GM23338 (cell line): ENCODE results near the gene CAD. TPM values are rescaled to one million over a fixed set of nuclear protein-coding genes. Genes with fewer than 3 reads are reported as not detected.

ENCODE experiments used
- ATAC-seq: fragments of 200-7000 bp; cut with Tn5 transposase; 3 replicates; pipeline ENCODE4 v1.9.1; 2020
- DNase-seq: peaks from one replicate; pipeline ENCODE4 v3.0.0-alpha.2; 2015; ENCODE audit warnings: low spot score
- H2AFZ ChIP-seq: fragments of 200-600 bp; sonication (generic); 2 replicates; pipeline ENCODE4 v1.8.0; 2016; ENCODE audit warnings: antibody characterized with exemption, mild to moderate bottlenecking, moderate library complexity
- H3F3A ChIP-seq: fragments of 200-600 bp; sonication (generic); replicated peaks from 2 replicates; pipeline ENCODE4 v1.8.0; 2017; ENCODE audit warnings: antibody characterized with exemption, mixed run types, low read depth
- H3K27ac ChIP-seq: fragments of 200-600 bp; sonication (generic); 2 replicates; pipeline ENCODE4 v1.6.1; 2016; ENCODE audit warnings: low read depth
- H3K27me3 ChIP-seq: fragments of 200-600 bp; sonication (generic); 2 replicates; pipeline ENCODE4 v1.8.0; 2016; ENCODE audit warnings: mild to moderate bottlenecking, mixed run types, moderate library complexity; ENCODE audit not compliant: insufficient read depth
- H3K36me3 ChIP-seq: fragments of 200-600 bp; sonication (generic); 2 replicates; pipeline ENCODE4 v1.8.0; 2016; ENCODE audit warnings: mild to moderate bottlenecking; ENCODE audit not compliant: insufficient read depth
- H3K4me1 ChIP-seq: fragments of 200-600 bp; sonication (generic); 2 replicates; pipeline ENCODE4 v1.8.0; 2016; ENCODE audit warnings: mild to moderate bottlenecking, moderate library complexity; ENCODE audit not compliant: insufficient read depth
- H3K4me2 ChIP-seq: fragments of 200-600 bp; sonication (generic); 2 replicates; pipeline ENCODE4 v1.7.1; 2017; ENCODE audit warnings: mixed run types
- H3K4me3 ChIP-seq: fragments of 200-600 bp; sonication (generic); 2 replicates; pipeline ENCODE4 v1.6.1; 2016; ENCODE audit warnings: mixed run types
- H3K79me2 ChIP-seq: fragments of 200-600 bp; sonication (generic); replicated peaks from 2 replicates; pipeline ENCODE4 v1.8.0; 2017; ENCODE audit warnings: mild to moderate bottlenecking; ENCODE audit not compliant: insufficient read depth
- H3K9me2 ChIP-seq: fragments of 200-600 bp; sonication (generic); 2 replicates; pipeline ENCODE4 v1.8.0; 2017; ENCODE audit not compliant: insufficient read depth
- H4K20me1 ChIP-seq: fragments of 200-600 bp; sonication (generic); replicated peaks from 2 replicates; pipeline ENCODE4 v1.8.0; 2017; ENCODE audit warnings: mild to moderate bottlenecking; ENCODE audit not compliant: insufficient read depth
- H3K27ac Mint-ChIP-seq: 2 replicates; pipeline ENCODE4 v1.8.0; 2020; ENCODE audit warnings: inconsistent platforms, mild to moderate bottlenecking, moderate library complexity, mixed read lengths
- H3K27me3 Mint-ChIP-seq: 3 replicates; pipeline ENCODE4 v1.8.0; 2022; ENCODE audit warnings: low read depth, mild to moderate bottlenecking, moderate library complexity, mixed read lengths, inconsistent platforms; ENCODE audit not compliant: insufficient read depth, poor library complexity
- H3K36me3 Mint-ChIP-seq: 3 replicates; pipeline ENCODE4 v1.8.0; 2021; ENCODE audit warnings: low read depth, mild to moderate bottlenecking, inconsistent platforms, moderate library complexity, mixed read lengths
- H3K4me1 Mint-ChIP-seq: 3 replicates; pipeline ENCODE4 v1.8.0; 2020; ENCODE audit warnings: mild to moderate bottlenecking, inconsistent platforms, mixed read lengths
- H3K4me3 Mint-ChIP-seq: 3 replicates; pipeline ENCODE4 v1.8.0; 2021; ENCODE audit warnings: moderate library complexity, mild to moderate bottlenecking, inconsistent platforms, mixed read lengths
- H3K9me3 Mint-ChIP-seq: 3 replicates; pipeline ENCODE4 v1.8.0; 2020; ENCODE audit warnings: moderate library complexity, mild to moderate bottlenecking, inconsistent platforms, mixed read lengths
- CREB1 ChIP-seq: fragments of 250-450 bp; sonication (Bioruptor Pico); IDR thresholded peaks from 2 replicates; pipeline ENCODE4 v1.5.0; 2020; ENCODE audit warnings: low read depth, mild to moderate bottlenecking, moderate library complexity
- EZH2 ChIP-seq: fragments of 200-600 bp; sonication (generic); IDR thresholded peaks from one replicate; pipeline ENCODE4 v1.8.0; 2017; ENCODE audit warnings: antibody characterized with exemption, mild to moderate bottlenecking, low read depth; ENCODE audit not compliant: unreplicated experiment
- EZH2phosphoT487 ChIP-seq: fragments of 200-600 bp; sonication (generic); IDR thresholded peaks from one replicate; pipeline ENCODE4 v1.8.1; 2018; ENCODE audit warnings: antibody characterized with exemption; ENCODE audit not compliant: unreplicated experiment
- JUNB ChIP-seq: IDR thresholded peaks from one replicate; pipeline ENCODE4 v1.6.1; 2016; ENCODE audit warnings: antibody characterized with exemption; ENCODE audit not compliant: unreplicated experiment
- NANOG ChIP-seq: IDR thresholded peaks from 2 replicates; pipeline ENCODE4 v1.6.1; 2016; ENCODE audit warnings: antibody characterized with exemption, borderline replicate concordance
- POLR2AphosphoS5 ChIP-seq: IDR thresholded peaks from 2 replicates; pipeline ENCODE4 v1.6.1; 2016; ENCODE audit warnings: antibody characterized with exemption, low read depth
- STAT1 ChIP-seq: IDR thresholded peaks from one replicate; pipeline ENCODE4 v1.6.1; 2016; ENCODE audit warnings: antibody characterized with exemption; ENCODE audit not compliant: unreplicated experiment
- ZNF114 ChIP-seq: fragments of 250-450 bp; sonication (Bioruptor Pico); IDR thresholded peaks from 2 replicates; pipeline ENCODE4 v1.5.0; 2020; ENCODE audit warnings: mild to moderate bottlenecking, moderate library complexity
- ZNF331 ChIP-seq: fragments of 250-450 bp; sonication (Bioruptor Pico); IDR thresholded peaks from 2 replicates; pipeline ENCODE4 v1.5.0; 2020; ENCODE audit warnings: low read depth, mild to moderate bottlenecking, moderate library complexity
- polyA plus RNA-seq: library from polyadenylated mRNA; unstranded; fragments of >200 nt; fragmentation: Nextera tagmentation; extraction: Ambion mirVana; gene quantifications from 2 replicates; pipeline ENCODE4 v1.2.1, GENCODE V29; 2016
- total RNA-seq: library from RNA; depleted of rRNA; stranded (reverse); fragments of >200 nt; shearing (Covaris generic); gene quantifications from 2 replicates; pipeline ENCODE4 v1.2.3, GENCODE V29; 2014
- TF ChIP-seq, protein P1 (sequence below): fragments of 250-450 bp; sonication (Bioruptor Pico); IDR thresholded peaks from 2 replicates; pipeline ENCODE4 v1.5.0; 2020; ENCODE audit warnings: mild to moderate bottlenecking, moderate library complexity
- TF ChIP-seq, protein P2 (sequence below): IDR thresholded peaks from 2 replicates; pipeline ENCODE4 v1.6.1; 2016; ENCODE audit warnings: antibody characterized with exemption
- TF ChIP-seq, protein P3 (sequence below): IDR thresholded peaks from one replicate; pipeline ENCODE4 v1.6.1; 2018; ENCODE audit warnings: antibody characterized with exemption; ENCODE audit not compliant: unreplicated experiment
- TF ChIP-seq, protein P4 (sequence below), 2 experiments: fragments of 200-600 bp in 1 of 2; sonication (generic) in 1 of 2; conservative IDR thresholded peaks; 2 replicates each; pipeline versions ENCODE4 v1.5.1 to v1.6.1; 2016 to 2017; ENCODE audit warnings: antibody characterized with exemption in 2 of 2, low read depth in 2 of 2, mild to moderate bottlenecking in 2 of 2, moderate library complexity in 1 of 2

CAD gene
- total and polyA plus RNA-seq, 2 experiments from 2014 or later = 38.1 to 147 TPM

DNA sequence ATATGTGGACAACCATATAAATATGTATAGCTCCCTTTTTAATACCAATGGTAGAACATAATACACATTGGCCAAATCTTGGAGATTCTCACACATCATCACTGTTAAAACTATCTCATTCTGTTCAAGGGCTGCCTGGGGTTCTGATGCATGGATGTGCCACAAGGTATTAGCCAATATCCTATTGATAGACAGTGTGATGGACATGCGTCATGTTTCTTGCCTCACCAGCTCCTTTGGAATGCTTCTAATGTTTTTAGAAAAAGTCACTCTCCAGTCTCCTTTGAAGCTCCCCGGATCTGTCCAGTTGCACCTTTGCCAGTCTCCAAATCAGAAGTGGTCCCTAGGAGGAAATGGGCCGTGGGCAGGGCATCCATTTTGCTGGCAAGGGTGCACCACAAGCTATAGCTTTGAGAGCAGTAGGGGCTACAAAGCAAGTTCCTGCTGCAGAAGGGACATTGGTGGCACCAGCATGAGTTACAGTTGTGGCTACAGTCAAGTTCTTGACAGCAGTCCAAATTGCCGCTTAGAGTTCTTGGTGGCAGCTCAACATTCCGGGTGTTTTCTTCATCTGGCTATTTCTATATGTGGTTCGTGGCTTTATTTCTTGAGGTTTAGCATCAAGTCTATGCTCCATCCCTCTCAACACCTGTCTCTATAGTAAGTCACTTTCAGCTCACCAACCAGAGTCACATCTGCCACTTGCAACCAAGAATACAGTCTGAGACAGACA is 30.4 kb upstream of the CAD start:
- DNase-seq = no peak
- ATAC-seq = no peak
- no peaks in the 10 kb centered on the region for H3K79me2 ChIP-seq
- H3K36me3 ChIP-seq = no peaks in the 10 kb centered on the region
- Mint-ChIP-seq H3K27me3 (peaks cover 2% of the 10 kb centered on the region), H3K9me3 (no peaks in the 10 kb centered on the region), H3K4me1 (no peaks in the 10 kb centered on the region), H3K4me3 (no peak overlapping the region), H3K27ac (no peak overlapping the region), H3K36me3 (no peaks in the 10 kb centered on the region)
- no peak overlapping the region for H3K4me3 ChIP-seq
- no peak overlapping the region for H2AFZ ChIP-seq
- no peaks in the 10 kb centered on the region for H3K27me3 ChIP-seq
- H3K4me2 ChIP-seq = no peak overlapping the region
- no peaks in the 10 kb centered on the region for H3K9me2 ChIP-seq
- H3K27ac ChIP-seq = no peak overlapping the region
- H4K20me1 ChIP-seq = no peaks in the 10 kb centered on the region
- no peaks in the 10 kb centered on the region for H3K4me1 ChIP-seq
- H3F3A ChIP-seq = no peaks in the 10 kb centered on the region
- TF ChIP-seq, protein P1, sequence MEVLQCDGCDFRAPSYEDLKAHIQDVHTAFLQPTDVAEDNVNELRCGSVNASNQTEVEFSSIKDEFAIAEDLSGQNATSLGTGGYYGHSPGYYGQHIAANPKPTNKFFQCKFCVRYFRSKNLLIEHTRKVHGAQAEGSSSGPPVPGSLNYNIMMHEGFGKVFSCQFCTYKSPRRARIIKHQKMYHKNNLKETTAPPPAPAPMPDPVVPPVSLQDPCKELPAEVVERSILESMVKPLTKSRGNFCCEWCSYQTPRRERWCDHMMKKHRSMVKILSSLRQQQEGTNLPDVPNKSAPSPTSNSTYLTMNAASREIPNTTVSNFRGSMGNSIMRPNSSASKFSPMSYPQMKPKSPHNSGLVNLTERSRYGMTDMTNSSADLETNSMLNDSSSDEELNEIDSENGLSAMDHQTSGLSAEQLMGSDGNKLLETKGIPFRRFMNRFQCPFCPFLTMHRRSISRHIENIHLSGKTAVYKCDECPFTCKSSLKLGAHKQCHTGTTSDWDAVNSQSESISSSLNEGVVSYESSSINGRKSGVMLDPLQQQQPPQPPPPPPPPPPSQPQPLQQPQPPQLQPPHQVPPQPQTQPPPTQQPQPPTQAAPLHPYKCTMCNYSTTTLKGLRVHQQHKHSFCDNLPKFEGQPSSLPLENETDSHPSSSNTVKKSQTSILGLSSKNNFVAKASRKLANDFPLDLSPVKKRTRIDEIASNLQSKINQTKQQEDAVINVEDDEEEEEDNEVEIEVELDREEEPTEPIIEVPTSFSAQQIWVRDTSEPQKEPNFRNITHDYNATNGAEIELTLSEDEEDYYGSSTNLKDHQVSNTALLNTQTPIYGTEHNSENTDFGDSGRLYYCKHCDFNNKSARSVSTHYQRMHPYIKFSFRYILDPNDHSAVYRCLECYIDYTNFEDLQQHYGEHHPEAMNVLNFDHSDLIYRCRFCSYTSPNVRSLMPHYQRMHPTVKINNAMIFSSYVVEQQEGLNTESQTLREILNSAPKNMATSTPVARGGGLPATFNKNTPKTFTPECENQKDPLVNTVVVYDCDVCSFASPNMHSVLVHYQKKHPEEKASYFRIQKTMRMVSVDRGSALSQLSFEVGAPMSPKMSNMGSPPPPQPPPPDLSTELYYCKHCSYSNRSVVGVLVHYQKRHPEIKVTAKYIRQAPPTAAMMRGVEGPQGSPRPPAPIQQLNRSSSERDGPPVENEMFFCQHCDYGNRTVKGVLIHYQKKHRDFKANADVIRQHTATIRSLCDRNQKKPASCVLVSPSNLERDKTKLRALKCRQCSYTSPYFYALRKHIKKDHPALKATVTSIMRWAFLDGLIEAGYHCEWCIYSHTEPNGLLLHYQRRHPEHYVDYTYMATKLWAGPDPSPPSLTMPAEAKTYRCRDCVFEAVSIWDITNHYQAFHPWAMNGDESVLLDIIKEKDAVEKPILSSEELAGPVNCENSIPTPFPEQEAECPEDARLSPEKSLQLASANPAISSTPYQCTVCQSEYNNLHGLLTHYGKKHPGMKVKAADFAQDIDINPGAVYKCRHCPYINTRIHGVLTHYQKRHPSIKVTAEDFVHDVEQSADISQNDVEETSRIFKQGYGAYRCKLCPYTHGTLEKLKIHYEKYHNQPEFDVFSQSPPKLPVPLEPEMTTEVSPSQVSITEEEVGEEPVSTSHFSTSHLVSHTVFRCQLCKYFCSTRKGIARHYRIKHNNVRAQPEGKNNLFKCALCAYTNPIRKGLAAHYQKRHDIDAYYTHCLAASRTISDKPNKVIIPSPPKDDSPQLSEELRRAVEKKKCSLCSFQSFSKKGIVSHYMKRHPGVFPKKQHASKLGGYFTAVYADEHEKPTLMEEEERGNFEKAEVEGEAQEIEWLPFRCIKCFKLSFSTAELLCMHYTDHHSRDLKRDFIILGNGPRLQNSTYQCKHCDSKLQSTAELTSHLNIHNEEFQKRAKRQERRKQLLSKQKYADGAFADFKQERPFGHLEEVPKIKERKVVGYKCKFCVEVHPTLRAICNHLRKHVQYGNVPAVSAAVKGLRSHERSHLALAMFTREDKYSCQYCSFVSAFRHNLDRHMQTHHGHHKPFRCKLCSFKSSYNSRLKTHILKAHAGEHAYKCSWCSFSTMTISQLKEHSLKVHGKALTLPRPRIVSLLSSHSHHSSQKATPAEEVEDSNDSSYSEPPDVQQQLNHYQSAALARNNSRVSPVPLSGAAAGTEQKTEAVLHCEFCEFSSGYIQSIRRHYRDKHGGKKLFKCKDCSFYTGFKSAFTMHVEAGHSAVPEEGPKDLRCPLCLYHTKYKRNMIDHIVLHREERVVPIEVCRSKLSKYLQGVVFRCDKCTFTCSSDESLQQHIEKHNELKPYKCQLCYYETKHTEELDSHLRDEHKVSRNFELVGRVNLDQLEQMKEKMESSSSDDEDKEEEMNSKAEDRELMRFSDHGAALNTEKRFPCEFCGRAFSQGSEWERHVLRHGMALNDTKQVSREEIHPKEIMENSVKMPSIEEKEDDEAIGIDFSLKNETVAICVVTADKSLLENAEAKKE = no peak
- TF ChIP-seq, protein P2, sequence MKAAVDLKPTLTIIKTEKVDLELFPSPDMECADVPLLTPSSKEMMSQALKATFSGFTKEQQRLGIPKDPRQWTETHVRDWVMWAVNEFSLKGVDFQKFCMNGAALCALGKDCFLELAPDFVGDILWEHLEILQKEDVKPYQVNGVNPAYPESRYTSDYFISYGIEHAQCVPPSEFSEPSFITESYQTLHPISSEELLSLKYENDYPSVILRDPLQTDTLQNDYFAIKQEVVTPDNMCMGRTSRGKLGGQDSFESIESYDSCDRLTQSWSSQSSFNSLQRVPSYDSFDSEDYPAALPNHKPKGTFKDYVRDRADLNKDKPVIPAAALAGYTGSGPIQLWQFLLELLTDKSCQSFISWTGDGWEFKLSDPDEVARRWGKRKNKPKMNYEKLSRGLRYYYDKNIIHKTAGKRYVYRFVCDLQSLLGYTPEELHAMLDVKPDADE = no peak
- TF ChIP-seq POLR2AphosphoS5 = no peak
- TF ChIP-seq STAT1 = no peak
- TF ChIP-seq, protein P3, sequence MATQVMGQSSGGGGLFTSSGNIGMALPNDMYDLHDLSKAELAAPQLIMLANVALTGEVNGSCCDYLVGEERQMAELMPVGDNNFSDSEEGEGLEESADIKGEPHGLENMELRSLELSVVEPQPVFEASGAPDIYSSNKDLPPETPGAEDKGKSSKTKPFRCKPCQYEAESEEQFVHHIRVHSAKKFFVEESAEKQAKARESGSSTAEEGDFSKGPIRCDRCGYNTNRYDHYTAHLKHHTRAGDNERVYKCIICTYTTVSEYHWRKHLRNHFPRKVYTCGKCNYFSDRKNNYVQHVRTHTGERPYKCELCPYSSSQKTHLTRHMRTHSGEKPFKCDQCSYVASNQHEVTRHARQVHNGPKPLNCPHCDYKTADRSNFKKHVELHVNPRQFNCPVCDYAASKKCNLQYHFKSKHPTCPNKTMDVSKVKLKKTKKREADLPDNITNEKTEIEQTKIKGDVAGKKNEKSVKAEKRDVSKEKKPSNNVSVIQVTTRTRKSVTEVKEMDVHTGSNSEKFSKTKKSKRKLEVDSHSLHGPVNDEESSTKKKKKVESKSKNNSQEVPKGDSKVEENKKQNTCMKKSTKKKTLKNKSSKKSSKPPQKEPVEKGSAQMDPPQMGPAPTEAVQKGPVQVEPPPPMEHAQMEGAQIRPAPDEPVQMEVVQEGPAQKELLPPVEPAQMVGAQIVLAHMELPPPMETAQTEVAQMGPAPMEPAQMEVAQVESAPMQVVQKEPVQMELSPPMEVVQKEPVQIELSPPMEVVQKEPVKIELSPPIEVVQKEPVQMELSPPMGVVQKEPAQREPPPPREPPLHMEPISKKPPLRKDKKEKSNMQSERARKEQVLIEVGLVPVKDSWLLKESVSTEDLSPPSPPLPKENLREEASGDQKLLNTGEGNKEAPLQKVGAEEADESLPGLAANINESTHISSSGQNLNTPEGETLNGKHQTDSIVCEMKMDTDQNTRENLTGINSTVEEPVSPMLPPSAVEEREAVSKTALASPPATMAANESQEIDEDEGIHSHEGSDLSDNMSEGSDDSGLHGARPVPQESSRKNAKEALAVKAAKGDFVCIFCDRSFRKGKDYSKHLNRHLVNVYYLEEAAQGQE = no peak
- TF ChIP-seq CREB1 = no peak
- no peak for TF ChIP-seq ZNF114 (CRISPR knock-in tag)
- TF ChIP-seq ZNF331 (CRISPR knock-in tag) = no peak
- TF ChIP-seq, protein P4, sequence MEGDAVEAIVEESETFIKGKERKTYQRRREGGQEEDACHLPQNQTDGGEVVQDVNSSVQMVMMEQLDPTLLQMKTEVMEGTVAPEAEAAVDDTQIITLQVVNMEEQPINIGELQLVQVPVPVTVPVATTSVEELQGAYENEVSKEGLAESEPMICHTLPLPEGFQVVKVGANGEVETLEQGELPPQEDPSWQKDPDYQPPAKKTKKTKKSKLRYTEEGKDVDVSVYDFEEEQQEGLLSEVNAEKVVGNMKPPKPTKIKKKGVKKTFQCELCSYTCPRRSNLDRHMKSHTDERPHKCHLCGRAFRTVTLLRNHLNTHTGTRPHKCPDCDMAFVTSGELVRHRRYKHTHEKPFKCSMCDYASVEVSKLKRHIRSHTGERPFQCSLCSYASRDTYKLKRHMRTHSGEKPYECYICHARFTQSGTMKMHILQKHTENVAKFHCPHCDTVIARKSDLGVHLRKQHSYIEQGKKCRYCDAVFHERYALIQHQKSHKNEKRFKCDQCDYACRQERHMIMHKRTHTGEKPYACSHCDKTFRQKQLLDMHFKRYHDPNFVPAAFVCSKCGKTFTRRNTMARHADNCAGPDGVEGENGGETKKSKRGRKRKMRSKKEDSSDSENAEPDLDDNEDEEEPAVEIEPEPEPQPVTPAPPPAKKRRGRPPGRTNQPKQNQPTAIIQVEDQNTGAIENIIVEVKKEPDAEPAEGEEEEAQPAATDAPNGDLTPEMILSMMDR (conservative IDR thresholded peaks at IDR 0.05; ENCODE audit: low read depth in 2 of 2) = no peak
- no peak for TF ChIP-seq JUNB
- no peak for TF ChIP-seq NANOG
- no peak for TF ChIP-seq EZH2phosphoT487
- no peak for TF ChIP-seq EZH2
